Activated T-cell treated with anti-CD3 and anti-CD28 coated beads for 24 hours (primary cell): ENCODE measurements around the gene MSI2.
A peak's percentile ranks its signal among the peaks of the same experiment; 100 is the strongest.

Source experiments
- DNase-seq: peaks from one replicate; pipeline ENCODE4 v3.0.0-alpha.2; 2020; ENCODE audit warnings: low read depth

The MSI2 gene

DNA sequence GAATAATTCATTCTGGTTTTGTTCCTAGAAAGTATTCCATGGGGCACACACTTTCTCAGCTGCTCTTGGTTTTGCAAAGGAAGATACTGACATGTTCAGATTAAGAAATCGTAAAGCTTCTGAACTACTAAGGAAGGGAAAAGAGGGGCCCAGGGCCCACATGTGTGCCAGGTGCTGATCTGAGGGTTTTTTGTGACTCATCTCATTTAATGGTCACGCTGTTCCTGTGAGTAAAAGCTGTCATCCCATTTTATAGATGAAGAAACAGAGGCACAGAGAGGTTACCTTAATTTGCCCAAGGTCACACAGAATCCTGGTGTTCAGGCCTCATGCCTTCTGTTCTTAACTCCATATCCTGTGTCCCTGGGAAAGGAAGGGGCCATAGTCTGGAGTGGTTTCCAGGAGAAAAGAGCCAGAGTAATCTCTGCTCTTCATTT, 113.2 kb downstream of the MSI2 start:
- no peak for DNase-seq

DNA sequence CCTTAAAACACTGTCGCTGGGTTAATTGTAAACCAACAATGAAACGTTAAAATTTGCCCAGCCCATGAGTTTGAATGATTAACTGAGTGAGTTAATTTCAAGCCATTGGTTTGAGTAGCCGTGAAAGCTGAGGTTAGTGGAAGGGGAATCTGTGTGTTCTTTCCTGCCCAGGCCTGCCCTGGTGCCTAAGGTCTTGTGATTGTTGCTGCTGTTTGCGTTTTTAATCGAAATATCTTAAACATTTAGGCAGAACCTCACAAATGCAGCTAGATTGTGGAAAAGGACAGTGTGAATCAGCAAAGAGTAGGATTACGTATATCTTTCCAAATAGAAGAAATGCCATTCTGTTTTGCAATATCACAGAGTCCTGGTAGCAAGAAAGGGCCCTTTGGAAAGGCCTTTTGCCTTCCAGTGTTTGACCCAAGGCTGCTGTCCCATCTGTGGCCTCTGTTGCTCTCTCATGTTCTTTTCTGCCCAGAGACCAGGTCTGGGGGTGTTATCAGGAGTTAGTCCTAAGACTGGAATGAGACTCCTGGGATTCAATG, 113.8 kb downstream of the MSI2 start:
- no peak for DNase-seq

DNA sequence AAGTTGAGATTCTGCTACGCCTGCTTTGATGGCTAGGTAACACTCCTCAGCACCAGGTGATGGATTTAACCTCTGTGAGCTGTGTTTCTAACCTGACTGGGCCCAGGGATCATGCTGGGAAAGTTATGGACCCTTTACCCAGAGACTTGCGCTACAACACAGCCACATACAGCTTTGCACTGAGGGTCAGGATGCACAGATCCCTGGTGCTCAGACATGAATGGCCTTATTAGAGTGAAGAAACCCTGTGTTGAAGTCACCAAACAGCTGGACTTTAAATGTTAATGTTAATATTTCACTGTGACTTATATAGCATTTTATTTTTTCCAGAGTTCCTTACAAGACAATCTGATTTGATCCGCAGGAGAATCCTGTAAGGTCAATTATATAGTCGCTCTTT, 114.3 kb downstream of the MSI2 start:
- no peak for DNase-seq

DNA sequence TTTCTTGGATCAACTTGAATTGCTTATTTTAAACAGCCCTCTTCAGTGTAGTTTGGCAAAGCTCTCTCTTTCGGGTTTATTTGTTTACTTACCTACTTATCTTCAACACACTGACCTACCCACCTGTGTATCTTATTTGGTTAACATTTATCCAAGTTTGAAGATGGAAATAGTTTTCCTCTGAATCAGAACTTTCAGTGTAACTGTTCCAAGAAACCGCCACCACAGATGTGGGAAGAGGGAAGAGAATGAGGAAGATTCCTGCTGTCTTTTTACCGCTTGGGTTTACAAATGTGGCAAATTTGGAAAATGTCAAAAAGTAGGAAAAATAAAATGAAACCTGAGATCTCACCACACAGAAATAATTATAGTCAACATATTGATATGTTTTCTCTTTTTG, 115.8 kb downstream of the MSI2 start:
- DNase-seq = no peak

DNA sequence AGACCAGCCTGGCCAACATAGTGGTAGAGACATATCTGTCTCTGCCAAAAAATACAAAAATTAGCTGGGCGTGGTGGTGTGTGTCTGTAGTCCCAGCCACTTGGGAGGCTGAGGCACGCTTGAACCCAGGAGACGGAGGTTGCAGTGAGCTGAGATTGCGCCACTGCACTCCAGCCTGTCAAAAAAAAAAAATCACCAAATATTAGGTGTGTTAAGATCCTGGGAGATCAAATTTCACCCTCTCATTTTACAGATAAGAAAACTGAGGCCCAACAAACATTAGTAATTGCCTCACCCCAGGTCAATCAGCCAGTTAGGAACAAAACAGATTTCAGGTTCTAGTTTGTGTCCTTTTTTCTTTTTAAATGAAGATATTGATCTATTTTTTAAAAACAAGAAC, 116.7 kb downstream of the MSI2 start:
- no peak for DNase-seq

GRCh38 chr17:57373756-57374155, 117.4 kb downstream of the MSI2 start:
- no peak for DNase-seq

DNA sequence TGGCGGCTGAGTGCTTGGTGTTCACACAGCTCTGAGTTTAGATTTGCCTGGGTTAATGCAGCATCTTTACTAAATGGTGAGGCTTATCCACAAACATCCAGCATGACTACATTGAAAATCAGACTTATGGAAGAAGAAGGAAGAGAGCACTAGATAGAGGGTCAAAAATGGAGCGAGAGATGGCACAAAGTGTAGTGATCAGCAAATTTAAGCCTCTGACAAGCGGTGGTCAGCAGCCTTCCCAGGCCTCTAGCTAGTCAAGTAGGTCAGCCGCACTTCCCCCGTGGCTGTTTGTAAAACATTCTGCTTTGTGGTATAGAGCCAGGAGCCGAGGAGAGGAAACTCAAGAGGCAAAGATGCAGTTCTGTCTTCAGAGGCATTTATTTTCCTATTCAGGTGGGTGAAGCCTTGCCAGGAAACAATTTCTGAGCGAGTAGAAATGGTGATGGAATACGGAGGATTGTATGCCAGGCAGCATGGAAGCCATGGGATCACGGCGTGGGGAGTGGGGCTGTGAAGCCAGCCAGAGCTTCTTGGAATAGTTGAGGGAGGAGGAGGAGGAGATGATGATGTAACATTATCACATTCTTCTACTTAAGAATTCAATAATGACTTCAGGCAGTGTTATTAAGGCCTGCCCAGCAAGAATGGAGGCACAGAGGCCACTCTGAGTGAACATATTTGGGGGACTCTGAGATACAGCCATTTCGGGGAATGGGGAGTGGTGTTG, 118.9 kb downstream of the MSI2 start:
- DNase-seq = no peak

- DNase-seq = no peak
Measured at GRCh38 chr17:57375770-57376225, 119.5 kb downstream of the MSI2 start.

- no peak for DNase-seq
Measured at GRCh38 chr17:57377094-57377493, 120.8 kb downstream of the MSI2 start.

DNA sequence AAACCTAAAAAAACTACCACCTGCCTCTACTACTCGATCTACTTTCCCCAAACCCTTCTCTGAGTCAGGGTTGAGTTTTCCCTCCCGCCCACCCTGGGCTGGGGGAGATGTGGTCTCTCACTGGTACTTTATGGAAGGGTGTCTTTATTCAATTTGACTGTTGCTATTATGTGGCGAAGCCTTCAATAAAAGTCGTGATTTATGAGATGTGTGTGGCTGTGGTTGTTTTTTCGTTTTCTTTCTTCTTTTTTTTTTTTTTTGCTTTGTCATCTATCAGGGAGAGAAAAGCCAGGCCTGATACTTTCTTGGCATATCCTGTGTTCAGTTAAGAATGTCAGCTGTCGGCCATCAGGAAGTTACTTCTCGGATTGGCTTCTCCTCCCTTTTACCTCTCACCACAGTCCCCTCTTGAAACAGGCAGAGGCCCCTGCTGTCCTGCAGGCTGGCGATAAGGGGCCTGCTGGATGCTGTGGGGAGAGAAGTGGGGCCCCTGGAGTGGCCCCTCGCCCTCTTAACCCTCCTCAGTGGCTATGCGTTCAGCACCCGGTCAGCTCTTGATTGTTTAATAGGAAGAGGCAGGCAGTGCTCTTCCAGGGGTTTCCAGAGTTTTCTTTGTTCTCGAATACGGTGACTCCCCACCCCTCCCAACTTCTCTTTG, 123.0 kb downstream of the MSI2 start:
- peak; percentile 6 for DNase-seq

DNA sequence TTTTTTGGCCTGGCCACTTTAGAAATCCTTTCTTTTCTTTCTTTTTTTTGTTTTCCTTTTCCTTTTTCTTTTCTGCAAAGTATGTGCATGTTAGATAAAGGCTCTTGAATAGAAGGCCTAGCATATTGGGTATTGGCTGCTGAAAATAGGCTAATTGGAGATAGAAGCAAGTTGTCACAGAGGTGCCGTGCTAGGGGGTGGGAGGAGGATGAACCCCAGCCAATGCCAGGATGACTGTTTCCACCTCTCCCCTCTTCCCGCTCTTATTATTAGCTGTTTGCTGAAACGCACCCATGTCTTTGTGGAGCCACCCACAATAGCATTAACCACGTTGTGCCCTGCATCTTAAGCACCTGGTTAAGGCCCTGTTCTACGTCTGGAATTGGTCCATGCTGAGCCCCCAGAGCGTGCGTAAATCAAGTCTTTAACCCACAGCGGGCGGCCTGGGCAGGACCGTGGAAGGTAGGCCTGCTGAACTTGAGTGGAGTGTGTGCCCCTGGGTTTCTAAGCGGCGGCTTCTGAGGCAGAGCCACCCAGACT, 123.6 kb downstream of the MSI2 start:
- DNase-seq = no peak

DNA sequence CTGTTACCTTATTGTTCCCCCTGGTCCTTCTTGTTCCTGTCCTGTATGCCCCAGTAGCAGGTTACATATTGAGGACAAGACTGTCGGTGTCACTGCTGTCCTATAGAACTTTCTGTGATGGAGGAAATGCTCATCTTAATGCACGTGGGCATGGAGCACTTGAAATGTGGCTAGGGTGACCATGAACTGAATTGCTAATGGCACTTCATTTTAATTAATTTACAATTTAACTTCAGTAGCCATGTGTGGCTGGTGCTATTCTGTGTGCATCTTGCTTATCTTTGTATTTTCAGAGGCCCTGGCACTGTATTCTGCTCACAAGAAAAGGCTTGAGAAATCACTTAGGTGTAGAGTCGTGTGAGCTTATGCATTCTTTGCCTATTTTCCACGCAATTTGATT, 125.2 kb downstream of the MSI2 start:
- no peak for DNase-seq

GRCh38 chr17:57384219-57384618, 127.9 kb downstream of the MSI2 start:
- no peak for DNase-seq

DNA sequence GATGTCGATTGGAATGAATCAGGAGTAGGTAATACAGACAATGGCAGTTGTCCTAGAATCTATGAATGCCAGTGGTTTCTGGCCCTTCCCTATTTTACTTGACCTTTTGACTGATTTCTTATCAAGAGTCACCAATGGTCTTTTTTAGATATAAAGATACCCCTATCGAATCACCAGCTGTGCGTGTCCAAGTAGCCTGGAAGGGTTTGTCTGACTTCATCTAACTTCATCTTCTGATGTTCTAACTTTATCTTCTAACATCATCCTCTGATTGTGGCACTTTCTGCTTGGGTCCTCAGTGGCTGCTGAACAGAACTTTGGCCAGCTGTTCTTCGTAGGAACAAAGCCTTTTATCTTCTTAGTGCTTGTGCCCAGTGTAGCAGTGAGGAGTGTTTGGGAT, 129.7 kb downstream of the MSI2 start:
- DNase-seq = no peak

DNA sequence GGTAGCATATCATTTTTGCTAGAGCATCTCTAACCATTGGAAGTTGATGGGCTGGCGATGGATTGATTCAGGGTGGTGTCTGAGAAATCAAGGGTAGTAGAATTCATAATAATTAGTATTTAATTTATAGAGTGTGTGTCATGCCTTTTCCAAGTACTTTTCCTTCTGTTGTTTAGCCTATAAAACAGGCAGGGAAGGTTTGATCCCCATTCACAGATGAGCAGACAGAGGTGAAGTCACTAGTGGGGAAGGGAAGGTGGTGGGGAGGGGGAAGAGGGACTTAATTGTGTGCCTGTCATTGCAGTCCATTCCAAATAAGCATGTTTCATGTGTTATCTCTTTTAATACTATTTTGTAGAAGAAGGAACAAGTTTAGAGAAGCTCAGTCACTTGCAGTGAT, 131.3 kb downstream of the MSI2 start:
- DNase-seq = no peak

- no peak for DNase-seq
Measured at GRCh38 chr17:57388131-57388725, 131.9 kb downstream of the MSI2 start.

GRCh38 chr17:57389473-57389872, 133.2 kb downstream of the MSI2 start:
- no peak for DNase-seq

DNA sequence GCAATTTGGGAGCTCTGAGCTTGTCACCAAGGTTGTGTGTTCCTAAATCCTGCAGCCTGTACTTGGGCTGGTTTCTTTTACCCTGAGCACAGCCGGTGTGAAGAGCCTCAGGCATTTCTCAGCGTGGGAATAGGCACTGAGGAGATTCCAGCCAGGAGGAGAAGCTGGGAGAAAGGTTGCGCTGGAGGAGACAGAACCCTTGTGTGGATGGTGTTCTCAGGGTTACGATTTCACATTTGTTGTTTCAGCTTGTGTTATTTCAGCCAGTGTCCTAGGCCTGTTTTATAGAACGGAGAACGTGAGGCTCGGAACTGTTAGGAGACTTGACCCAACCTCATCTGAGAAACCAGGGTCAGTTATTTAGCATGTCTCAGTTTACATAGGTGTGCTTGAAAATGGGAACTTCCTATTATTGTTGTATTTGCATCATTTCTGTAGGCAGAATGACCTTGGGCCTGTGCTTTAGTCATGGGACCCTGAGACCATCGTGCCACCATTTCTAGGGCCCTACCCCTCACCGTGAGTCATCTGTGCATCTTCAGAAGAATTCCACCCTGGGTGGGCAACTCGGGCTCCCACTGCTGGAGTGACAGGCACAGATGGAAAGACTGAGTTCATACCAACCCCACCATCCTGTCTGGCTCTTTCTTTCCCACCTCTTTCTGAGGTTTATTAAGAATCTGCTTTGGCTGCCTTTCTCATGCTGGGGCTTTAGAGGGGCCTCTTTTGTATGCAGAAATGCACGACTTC, 134.9 kb downstream of the MSI2 start:
- no peak for DNase-seq

DNA sequence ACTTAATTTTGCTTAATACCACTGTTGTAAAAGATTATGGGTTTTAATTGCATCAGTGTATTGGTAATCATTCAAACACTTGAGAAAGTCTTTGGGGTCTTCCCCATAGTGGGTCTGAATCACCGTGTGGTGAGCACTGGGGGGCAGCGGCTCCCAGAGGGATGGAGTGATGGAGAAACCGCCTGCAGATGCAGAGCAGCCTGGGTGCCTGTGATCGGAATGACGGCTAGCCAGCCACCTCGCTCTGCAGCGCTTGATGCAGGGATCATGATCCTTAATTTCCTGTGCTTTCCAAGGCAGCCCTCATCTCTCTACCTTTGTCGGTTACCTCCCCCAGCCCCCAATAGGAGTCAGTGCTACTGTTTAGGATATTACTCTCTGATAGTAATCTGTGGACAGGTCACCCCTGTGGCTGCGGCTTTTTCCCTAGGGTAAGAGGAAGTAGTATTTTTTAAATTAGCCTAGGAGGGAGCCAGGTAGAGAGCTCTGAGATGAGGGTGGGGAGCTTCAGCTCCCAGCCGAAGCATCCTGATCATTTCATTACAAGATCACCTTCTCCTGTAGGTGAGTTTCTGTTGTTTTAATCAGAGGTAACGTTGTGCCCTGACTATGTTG, 135.6 kb downstream of the MSI2 start:
- DNase-seq = no peak

DNA sequence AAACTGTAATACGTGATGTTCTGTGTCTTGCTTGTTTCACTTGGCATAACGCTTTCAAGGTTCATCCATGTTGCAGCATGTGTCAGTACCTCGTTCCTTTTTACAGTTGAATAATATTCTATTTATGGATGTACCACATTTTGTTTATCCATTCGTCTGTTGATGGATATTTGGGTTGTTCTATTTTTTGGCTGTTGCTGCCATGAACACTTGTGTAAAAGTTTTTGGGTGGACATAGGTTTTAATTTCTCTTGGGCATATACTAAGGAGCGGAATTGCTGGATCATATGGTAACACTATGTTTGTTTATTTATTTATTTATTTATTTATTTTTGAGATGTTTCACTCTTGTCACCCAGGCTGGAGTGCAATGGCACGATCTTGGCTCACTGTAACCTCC, 137.0 kb downstream of the MSI2 start:
- DNase-seq = no peak

DNA sequence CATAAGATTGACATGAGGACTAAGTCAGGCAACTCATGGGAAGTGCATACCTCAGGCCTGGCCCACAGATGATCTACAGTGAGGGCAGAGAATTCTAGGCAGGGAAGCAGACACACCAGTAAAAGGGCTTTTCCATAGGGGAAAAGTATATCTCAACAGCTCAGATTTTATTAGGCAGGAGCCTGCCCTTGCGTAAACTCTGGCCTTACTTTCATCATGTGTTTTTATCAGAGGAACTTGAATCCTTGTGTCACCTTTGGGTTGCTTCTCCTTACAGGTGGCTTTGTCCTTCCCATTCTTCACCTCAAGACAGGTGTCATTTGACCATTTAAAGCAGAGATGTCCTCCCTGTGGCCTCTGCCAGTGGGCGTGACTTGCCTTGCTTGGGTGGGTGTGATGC, 138.1 kb downstream of the MSI2 start:
- DNase-seq = no peak
